KMS-11 (cell line): Measurements from ENCODE around the gene NCEH1.

ENCODE experiments used
- H2AFZ ChIP-seq: fragments of 200-600 bp; sonication (generic); 2 replicates; pipeline ENCODE4 v1.6.1; 2016; ENCODE audit warnings: antibody characterized with exemption, mixed run types, low read depth
- H3K27ac ChIP-seq: fragments of 200-600 bp; sonication (generic); 2 replicates; pipeline ENCODE4 v1.6.1; 2016; ENCODE audit warnings: mild to moderate bottlenecking, mixed run types
- H3K27me3 ChIP-seq: fragments of 200-600 bp; sonication (generic); 2 replicates; pipeline ENCODE4 v1.6.1; 2017; ENCODE audit warnings: mild to moderate bottlenecking, low read depth, mixed run types, moderate library complexity; ENCODE audit not compliant: insufficient read depth
- H3K36me3 ChIP-seq: fragments of 200-600 bp; sonication (generic); 2 replicates; pipeline ENCODE4 v1.6.1; 2017; ENCODE audit warnings: mild to moderate bottlenecking, mixed run types; ENCODE audit not compliant: insufficient read depth
- H3K4me1 ChIP-seq: fragments of 200-600 bp; sonication (generic); 2 replicates; pipeline ENCODE4 v1.6.1; 2016; ENCODE audit warnings: mild to moderate bottlenecking, low read depth, mixed run types; ENCODE audit not compliant: poor library complexity, severe bottlenecking
- H3K4me2 ChIP-seq: fragments of 200-600 bp; sonication (generic); 2 replicates; pipeline ENCODE4 v1.7.0; 2016; ENCODE audit warnings: mild to moderate bottlenecking, mixed run types
- H3K4me3 ChIP-seq: fragments of 200-600 bp; sonication (generic); IDR thresholded peaks from 2 replicates; pipeline ENCODE4 v1.6.1; 2017; ENCODE audit warnings: low read depth, low read length, mixed read lengths; ENCODE audit not compliant: insufficient read depth
- H3K79me2 ChIP-seq: fragments of 200-600 bp; sonication (generic); 2 replicates; pipeline ENCODE4 v1.6.1; 2016; ENCODE audit warnings: low read depth, mixed run types; ENCODE audit not compliant: insufficient read depth
- H3K9ac ChIP-seq: fragments of 200-600 bp; sonication (generic); 2 replicates; pipeline ENCODE4 v1.6.1; 2016; ENCODE audit warnings: mild to moderate bottlenecking, mixed run types
- H4K20me1 ChIP-seq: fragments of 200-600 bp; sonication (generic); 2 replicates; pipeline ENCODE4 v1.6.1; 2016; ENCODE audit warnings: mild to moderate bottlenecking, mixed run types; ENCODE audit not compliant: insufficient read depth
- TF ChIP-seq, protein P1 (sequence below): fragments of 200-600 bp; sonication (generic); conservative IDR thresholded peaks from 2 replicates; pipeline ENCODE4 v1.6.1; 2017; ENCODE audit warnings: low read depth, mild to moderate bottlenecking, antibody characterized with exemption, low read length, moderate library complexity, mixed read lengths

NCEH1 gene

DNA sequence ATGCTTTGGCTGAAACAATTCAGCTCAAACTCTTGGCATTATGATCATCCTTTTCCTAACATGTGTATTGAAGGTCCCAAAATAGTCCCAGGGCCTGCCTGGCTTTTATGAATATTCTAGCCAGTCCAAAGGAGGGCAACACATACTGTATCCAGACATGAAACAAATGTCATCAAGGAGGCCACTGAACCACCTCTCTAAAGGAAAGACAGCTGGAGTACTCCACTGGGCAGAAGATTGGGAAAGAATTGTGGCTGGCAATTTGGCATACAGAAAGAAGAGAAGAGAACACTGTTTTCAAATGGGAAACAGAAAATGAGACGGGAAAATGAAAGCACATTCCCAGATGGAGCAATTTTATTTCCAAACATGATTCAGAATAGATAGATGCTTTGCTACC, 80.6 kb downstream of the NCEH1 start:
- TF ChIP-seq, protein P1, sequence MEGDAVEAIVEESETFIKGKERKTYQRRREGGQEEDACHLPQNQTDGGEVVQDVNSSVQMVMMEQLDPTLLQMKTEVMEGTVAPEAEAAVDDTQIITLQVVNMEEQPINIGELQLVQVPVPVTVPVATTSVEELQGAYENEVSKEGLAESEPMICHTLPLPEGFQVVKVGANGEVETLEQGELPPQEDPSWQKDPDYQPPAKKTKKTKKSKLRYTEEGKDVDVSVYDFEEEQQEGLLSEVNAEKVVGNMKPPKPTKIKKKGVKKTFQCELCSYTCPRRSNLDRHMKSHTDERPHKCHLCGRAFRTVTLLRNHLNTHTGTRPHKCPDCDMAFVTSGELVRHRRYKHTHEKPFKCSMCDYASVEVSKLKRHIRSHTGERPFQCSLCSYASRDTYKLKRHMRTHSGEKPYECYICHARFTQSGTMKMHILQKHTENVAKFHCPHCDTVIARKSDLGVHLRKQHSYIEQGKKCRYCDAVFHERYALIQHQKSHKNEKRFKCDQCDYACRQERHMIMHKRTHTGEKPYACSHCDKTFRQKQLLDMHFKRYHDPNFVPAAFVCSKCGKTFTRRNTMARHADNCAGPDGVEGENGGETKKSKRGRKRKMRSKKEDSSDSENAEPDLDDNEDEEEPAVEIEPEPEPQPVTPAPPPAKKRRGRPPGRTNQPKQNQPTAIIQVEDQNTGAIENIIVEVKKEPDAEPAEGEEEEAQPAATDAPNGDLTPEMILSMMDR = no peak
- H3K4me1 ChIP-seq = no peaks in the 10 kb centered on the region

DNA sequence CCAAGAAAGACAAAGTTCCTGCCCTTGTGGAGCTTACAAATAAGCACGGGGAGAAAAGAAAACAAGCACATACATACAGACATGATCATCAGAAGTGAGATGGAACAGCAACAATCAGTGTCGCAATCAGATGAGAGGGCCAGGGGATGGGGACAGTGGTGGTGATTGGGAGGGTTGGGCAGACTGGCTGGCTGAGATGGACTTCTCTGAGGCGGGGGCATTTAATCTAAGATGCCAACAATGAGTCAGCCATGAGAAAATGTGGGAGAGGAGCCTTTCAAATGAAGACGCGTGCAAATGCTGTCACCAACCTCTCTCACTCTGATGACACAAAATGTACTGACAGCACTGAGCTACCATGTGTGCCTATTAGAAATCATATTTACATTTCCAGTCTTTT, 81.4 kb downstream of the NCEH1 start:
- no peak overlapping the region for H2AFZ ChIP-seq
- no peaks in the 10 kb centered on the region for H3K36me3 ChIP-seq
- H3K79me2 ChIP-seq = no peaks in the 10 kb centered on the region
- no peak overlapping the region for H3K4me3 ChIP-seq
- H3K27ac ChIP-seq = no peak overlapping the region
- TF ChIP-seq, protein P1 = no peak
- H3K9ac ChIP-seq = no peak overlapping the region
- no peaks in the 10 kb centered on the region for H3K4me1 ChIP-seq
- H3K27me3 ChIP-seq = no peaks in the 10 kb centered on the region
- H3K4me2 ChIP-seq = no peak overlapping the region
- H4K20me1 ChIP-seq = no peaks in the 10 kb centered on the region

More for the DNA sequence above, 80.6 kb downstream of the NCEH1 start:
- Histone ChIP-seq H3K27ac (no peak overlapping the region), H3K9ac (no peak overlapping the region), H3K27me3 (no peaks in the 10 kb centered on the region), H3K4me2 (no peak overlapping the region), H3K4me3 (no peak overlapping the region), H3K36me3 (no peaks in the 10 kb centered on the region), H4K20me1 (no peaks in the 10 kb centered on the region), H2AFZ (no peak overlapping the region), H3K79me2 (no peaks in the 10 kb centered on the region)

DNA sequence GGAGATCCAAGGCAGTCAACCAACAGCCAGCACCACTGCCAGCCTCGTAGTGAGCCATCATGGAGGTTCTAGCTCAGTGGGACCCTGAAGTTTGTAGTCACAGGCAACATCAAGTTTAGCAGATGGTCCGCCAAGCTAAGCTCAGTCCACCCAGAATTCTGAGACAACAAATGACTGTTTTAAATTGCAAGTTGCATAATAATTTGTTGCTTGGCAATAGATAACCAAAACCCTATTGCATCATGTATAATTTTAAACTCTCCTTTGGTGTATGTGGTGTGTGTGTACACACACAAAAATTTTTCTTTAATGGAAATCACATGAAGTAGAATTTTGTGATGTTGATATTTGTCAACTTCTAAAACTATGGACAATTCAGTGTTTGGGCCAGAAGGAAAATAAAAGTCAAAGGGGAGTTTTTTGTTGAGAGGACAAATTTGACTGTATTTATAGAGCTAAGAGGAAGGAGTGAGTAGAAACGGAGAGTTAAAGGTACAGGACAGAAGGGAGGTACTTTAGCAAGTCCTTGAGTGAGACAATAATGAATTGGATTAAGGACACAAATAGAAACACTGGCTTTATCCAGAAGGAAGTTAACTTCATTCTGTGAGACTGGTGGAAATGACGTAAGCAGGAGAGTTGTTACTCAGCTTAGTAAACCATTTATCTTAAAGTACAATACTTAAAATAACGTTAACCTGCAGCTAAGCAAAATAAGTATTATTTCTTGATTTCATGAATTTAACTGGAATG, 83.6 kb downstream of the NCEH1 start:
- Histone ChIP-seq H3K27ac (no peak overlapping the region), H3K79me2 (no peaks in the 10 kb centered on the region), H3K36me3 (no peaks in the 10 kb centered on the region), H3K27me3 (no peaks in the 10 kb centered on the region), H3K4me2 (no peak overlapping the region), H4K20me1 (no peaks in the 10 kb centered on the region), H2AFZ (no peak overlapping the region), H3K4me1 (no peaks in the 10 kb centered on the region), H3K4me3 (no peak overlapping the region), H3K9ac (no peak overlapping the region)
- TF ChIP-seq, protein P1 = no peak

DNA sequence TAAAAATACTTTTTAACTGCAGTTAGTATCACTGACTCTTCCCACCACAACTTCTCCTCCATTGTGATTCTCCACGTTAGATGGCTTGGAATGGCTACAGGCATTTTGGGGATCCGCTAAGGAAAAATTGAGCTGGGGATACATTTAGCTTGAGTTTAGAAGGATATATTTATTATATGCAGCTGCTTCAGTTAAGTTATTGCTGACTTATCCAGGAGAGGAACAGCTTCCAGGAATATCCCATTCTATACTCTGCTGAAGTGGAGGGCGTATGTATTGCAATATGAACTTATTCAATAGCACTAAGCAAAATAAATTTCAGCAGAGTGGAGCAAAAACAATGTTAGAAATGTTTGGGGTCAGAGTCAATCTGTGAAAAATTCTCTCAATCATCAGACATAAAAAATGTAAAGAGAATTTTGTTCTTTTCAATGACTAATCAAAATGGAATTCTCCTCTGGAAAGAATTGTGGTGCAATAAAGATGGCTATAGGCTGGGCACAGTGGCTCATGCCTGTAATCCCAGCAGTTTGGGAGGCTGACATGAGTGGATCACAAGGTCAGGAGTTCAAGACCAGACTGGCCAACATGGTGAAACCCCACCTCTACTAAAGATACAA, 84.7 kb downstream of the NCEH1 start:
- no peaks in the 10 kb centered on the region for H3K4me1 ChIP-seq
- no peak overlapping the region for H3K27ac ChIP-seq
- no peak overlapping the region for H3K9ac ChIP-seq
- TF ChIP-seq, protein P1 = no peak
- no peaks in the 10 kb centered on the region for H3K36me3 ChIP-seq
- H3K4me3 ChIP-seq = no peak overlapping the region
- H3K4me2 ChIP-seq = no peak overlapping the region
- H2AFZ ChIP-seq = no peak overlapping the region
- no peaks in the 10 kb centered on the region for H3K27me3 ChIP-seq
- no peaks in the 10 kb centered on the region for H4K20me1 ChIP-seq
- no peaks in the 10 kb centered on the region for H3K79me2 ChIP-seq
